Erythroblast (primary cell): ENCODE results near the gene PHLDB3.

Source experiments
- DNase-seq, 2 experiments: peaks; one replicate each; lab custom pipeline; 2025; lab: John Stamatoyannopoulos, UW
- GATA1 ChIP-seq: IDR thresholded peaks from 2 replicates; pipeline ENCODE4 v1.6.1; 2011; ENCODE audit warnings: low read depth, mild to moderate bottlenecking, control low read depth, low read length, moderate library complexity
- POLR2A ChIP-seq: IDR thresholded peaks from 2 replicates; pipeline ENCODE4 v1.6.1; 2011; ENCODE audit warnings: mild to moderate bottlenecking, low read length

The PHLDB3 gene

DNA sequence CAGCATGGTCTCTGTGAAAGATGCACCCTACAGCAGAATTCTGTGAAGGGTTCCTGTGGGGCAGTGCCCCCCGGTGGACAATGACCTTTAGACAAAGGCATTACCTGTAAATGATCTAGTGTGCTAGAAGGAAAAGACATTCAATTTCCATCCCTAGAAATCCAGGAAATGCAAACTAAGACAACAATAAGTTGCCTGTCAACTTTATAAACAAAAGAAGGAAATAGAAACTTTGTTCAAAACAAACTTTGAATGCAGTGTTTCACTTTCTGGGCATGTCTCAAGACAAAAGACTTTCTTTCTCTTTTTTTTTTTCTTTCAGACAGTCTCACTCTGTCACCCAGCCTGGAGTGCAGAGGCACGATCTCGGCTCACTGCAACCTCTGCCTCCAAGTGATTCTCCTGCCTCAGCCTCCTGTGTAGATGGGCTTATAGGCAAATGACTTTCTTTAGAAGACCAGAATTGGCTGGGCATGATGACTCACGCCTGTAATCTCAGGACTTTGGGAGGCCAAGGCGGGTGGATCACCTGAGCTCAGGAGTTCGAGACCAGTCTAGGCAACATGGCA, 74.3 kb downstream of the PHLDB3 start:
- TF ChIP-seq POLR2A (no peak), GATA1 (no peak)
- DNase-seq = no peak

- no peak for DNase-seq
- no peak for TF ChIP-seq POLR2A
Observed at GRCh38 chr19:43429395-43429794, 75.2 kb downstream of the PHLDB3 start.

DNA sequence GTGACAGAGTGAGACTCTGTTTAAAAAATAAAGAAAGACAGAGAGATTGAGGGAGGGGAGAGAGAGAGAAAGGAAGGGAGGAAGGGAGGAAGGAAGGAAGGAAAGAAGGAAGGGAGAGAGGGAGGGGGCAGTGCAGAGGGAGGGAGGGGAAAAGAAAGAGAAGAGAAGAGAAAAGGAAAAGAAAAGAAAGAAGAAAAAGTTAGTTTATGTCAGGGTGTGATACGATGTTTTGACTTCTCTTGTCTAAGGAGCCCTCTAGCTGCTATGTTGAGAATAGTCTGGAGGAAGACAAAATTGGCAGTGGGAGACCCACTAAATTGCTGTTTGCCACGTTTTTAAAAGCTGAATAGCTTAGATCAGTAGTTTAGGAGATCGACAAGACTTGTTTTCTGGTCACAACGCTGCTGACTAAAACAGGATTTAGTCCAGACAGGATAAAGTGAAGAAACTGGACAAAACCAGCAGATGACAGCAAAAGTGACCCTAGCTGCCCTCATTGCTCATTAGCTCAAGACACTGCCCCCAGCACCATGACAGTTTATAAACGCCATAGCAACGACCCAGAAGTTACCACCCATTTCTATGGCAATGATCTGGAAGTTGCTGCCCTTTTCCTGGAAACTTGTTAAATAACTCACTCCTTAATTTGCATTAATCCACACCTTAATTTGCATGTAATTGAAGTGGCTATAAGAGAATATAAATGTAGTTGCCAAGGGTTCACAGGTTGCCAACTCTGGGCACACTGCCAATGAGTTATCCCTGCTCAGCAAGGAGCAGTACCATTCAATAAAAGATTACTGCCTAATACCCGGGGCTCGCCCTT, 78.8 kb downstream of the PHLDB3 start:
- TF ChIP-seq POLR2A = no peak
- no peak for TF ChIP-seq GATA1
- no peak for DNase-seq
